Glutamatergic neuron (in vitro differentiated cells): ENCODE measurements around the gene GADD45B. TPM values are rescaled to one million over a fixed set of nuclear protein-coding genes. Genes with fewer than 3 reads are reported as not detected.
"Not testable (repeated sequence)": the region's sequence is repeated elsewhere in the genome, so short reads cannot be mapped to it uniquely, and the experiment has no call there.

Experiments used
- DNase-seq: peaks from one replicate; pipeline ENCODE4 v3.0.0; 2022
- H3K27ac Mint-ChIP-seq: one replicate; pipeline ENCODE4 v1.8.0; 2020; ENCODE audit warnings: mild to moderate bottlenecking, mixed read lengths, inconsistent platforms; ENCODE audit not compliant: unreplicated experiment
- H3K27me3 Mint-ChIP-seq: one replicate; pipeline ENCODE4 v1.8.0; 2020; ENCODE audit warnings: mild to moderate bottlenecking, moderate library complexity, mixed read lengths, inconsistent platforms; ENCODE audit not compliant: unreplicated experiment
- H3K36me3 Mint-ChIP-seq: one replicate; pipeline ENCODE4 v1.8.0; 2020; ENCODE audit warnings: mild to moderate bottlenecking, mixed read lengths, inconsistent platforms; ENCODE audit not compliant: unreplicated experiment
- H3K4me1 Mint-ChIP-seq: one replicate; pipeline ENCODE4 v1.8.0; 2020; ENCODE audit warnings: mild to moderate bottlenecking, low read depth, mixed read lengths, inconsistent platforms; ENCODE audit not compliant: unreplicated experiment
- H3K4me3 Mint-ChIP-seq: one replicate; pipeline ENCODE4 v1.8.0; 2020; ENCODE audit warnings: mild to moderate bottlenecking, mixed read lengths, inconsistent platforms; ENCODE audit not compliant: unreplicated experiment
- H3K9me3 Mint-ChIP-seq: one replicate; pipeline ENCODE4 v1.8.0; 2020; ENCODE audit warnings: mild to moderate bottlenecking, moderate library complexity, mixed read lengths, inconsistent platforms; ENCODE audit not compliant: unreplicated experiment
- CTCF ChIP-seq: fragments of 200-600 bp; sonication (generic); IDR thresholded peaks from one replicate; pipeline ENCODE4 v1.5.0; 2021; ENCODE audit not compliant: partially characterized antibody, unreplicated experiment
- total RNA-seq: library from RNA; stranded (reverse); fragmentation: NEBNext Ultra II Directional; extraction: Animal tissue kit (Norgen Biotek cat#: 25700); gene quantifications from one replicate; pipeline ENCODE4 v1.2.1, GENCODE V29; 2021; ENCODE audit not compliant: unreplicated experiment

Gene GADD45B
- total RNA-seq, 1 donor from 2014 or later, result 3.8 TPM

GRCh38 chr19:2500156-2500555, 24.2 kb downstream of the GADD45B start:
- Mint-ChIP-seq H3K4me1 (peaks cover 12% of the 10 kb centered on the region), H3K9me3 (no peaks in the 10 kb centered on the region), H3K4me3 (no peak overlapping the region), H3K36me3 (no peaks in the 10 kb centered on the region), H3K27ac (no peak overlapping the region), H3K27me3 (peaks cover 4% of the 10 kb centered on the region)
- no peak for TF ChIP-seq CTCF
- DNase-seq, result no peak

GRCh38 chr19:2500841-2501261, 24.9 kb downstream of the GADD45B start:
- TF ChIP-seq CTCF, result no peak
- H3K4me3 Mint-ChIP-seq, result no peak overlapping the region

GRCh38 chr19:2503521-2504109, 27.7 kb downstream of the GADD45B start:
- no peak overlapping the region for H3K4me3 Mint-ChIP-seq
- H3K4me1 Mint-ChIP-seq, result peaks cover 14% of the 10 kb centered on the region
- no peak for DNase-seq
- H3K27ac Mint-ChIP-seq, result no peak overlapping the region
- TF ChIP-seq CTCF, result no peak
- H3K27me3 Mint-ChIP-seq, result peaks cover 9% of the 10 kb centered on the region
- H3K9me3 Mint-ChIP-seq, result peaks cover 8% of the 10 kb centered on the region
- no peaks in the 10 kb centered on the region for H3K36me3 Mint-ChIP-seq

More at GRCh38 chr19:2500841-2501261, 24.9 kb downstream of the GADD45B start:
- Mint-ChIP-seq H3K4me1 (peaks cover 12% of the 10 kb centered on the region), H3K9me3 (no peaks in the 10 kb centered on the region), H3K27ac (no peak overlapping the region), H3K36me3 (no peaks in the 10 kb centered on the region), H3K27me3 (peaks cover 4% of the 10 kb centered on the region)
- no peak for DNase-seq

- peaks cover 11% of the 10 kb centered on the region for H3K4me1 Mint-ChIP-seq
- DNase-seq, H3K36me3 Mint-ChIP-seq, H3K4me3 Mint-ChIP-seq: not testable (repeated sequence)
- peaks cover 11% of the 10 kb centered on the region for H3K9me3 Mint-ChIP-seq
- H3K27me3 Mint-ChIP-seq, result peaks cover 11% of the 10 kb centered on the region
- H3K27ac Mint-ChIP-seq, result peak overlapping the region; percentile 73
Observed at GRCh38 chr19:2506656-2507055, 30.7 kb downstream of the GADD45B start.

- Mint-ChIP-seq H3K4me3 (no peak overlapping the region), H3K36me3 (no peaks in the 10 kb centered on the region), H3K27ac (peak overlapping the region; percentile 73), H3K9me3 (peaks cover 11% of the 10 kb centered on the region), H3K27me3 (peaks cover 11% of the 10 kb centered on the region), H3K4me1 (peaks cover 11% of the 10 kb centered on the region)
- TF ChIP-seq CTCF, result no peak
- DNase-seq, result peak; percentile 50
Observed at GRCh38 chr19:2507109-2507508, 31.2 kb downstream of the GADD45B start.
